H9 (cell line): ENCODE measurements around the gene PRKACA. TPM values are rescaled to one million over a fixed set of nuclear protein-coding genes. Genes with fewer than 3 reads are reported as not detected.

ENCODE experiments used
- DNase-seq: peaks from one replicate; pipeline ENCODE4 v3.0.0-alpha.2; 2017
- H2AFZ ChIP-seq: one replicate; pipeline ENCODE4 v1.6.1; 2013; ENCODE audit warnings: mild to moderate bottlenecking, low read length, control low read depth, moderate library complexity
- H2AK5ac ChIP-seq: 2 replicates; pipeline ENCODE4 v1.6.1; 2013; ENCODE audit warnings: low read length, control low read depth, mixed read lengths; ENCODE audit not compliant: insufficient read length
- H2BK120ac ChIP-seq: one replicate; pipeline ENCODE4 v1.6.1; 2013; ENCODE audit warnings: low read depth, mild to moderate bottlenecking, low read length, control low read depth, inconsistent platforms; ENCODE audit not compliant: poor library complexity, severe bottlenecking
- H2BK12ac ChIP-seq: 2 replicates; pipeline ENCODE4 v1.6.1; 2013; ENCODE audit warnings: low read length, control low read depth, mixed read lengths, low read depth; ENCODE audit not compliant: insufficient read length
- H2BK15ac ChIP-seq: 2 replicates; pipeline ENCODE4 v1.6.1; 2013; ENCODE audit warnings: low read depth, low read length, control low read depth
- H2BK20ac ChIP-seq: one replicate; pipeline ENCODE4 v1.6.1; 2013; ENCODE audit warnings: low read depth, mild to moderate bottlenecking, low read length, control low read depth, inconsistent platforms; ENCODE audit not compliant: poor library complexity, severe bottlenecking
- H2BK5ac ChIP-seq: 2 replicates; pipeline ENCODE4 v1.6.1; 2013; ENCODE audit warnings: low read length, control low read depth, mixed read lengths; ENCODE audit not compliant: insufficient read length
- H3K14ac ChIP-seq: 2 replicates; pipeline ENCODE4 v1.6.1; 2013; ENCODE audit warnings: low read length, control low read depth; ENCODE audit not compliant: insufficient read depth
- H3K18ac ChIP-seq: 2 replicates; pipeline ENCODE4 v1.6.1; 2013; ENCODE audit warnings: low read depth, mild to moderate bottlenecking, mixed read lengths, low read length, control low read depth; ENCODE audit not compliant: insufficient read length
- H3K23ac ChIP-seq: 2 replicates; pipeline ENCODE4 v1.6.1; 2013; ENCODE audit warnings: low read length, control low read depth, mixed read lengths, low read depth; ENCODE audit not compliant: insufficient read length
- H3K23me2 ChIP-seq: 2 replicates; pipeline ENCODE4 v1.6.1; 2013; ENCODE audit warnings: low read depth, mild to moderate bottlenecking, mixed read lengths, low read length, control low read depth; ENCODE audit not compliant: insufficient read length, poor library complexity, severe bottlenecking
- H3K27ac ChIP-seq: 2 replicates; pipeline ENCODE4 v1.5.1; 2013; ENCODE audit warnings: low read length, control low read depth, mixed read lengths, low read depth; ENCODE audit not compliant: insufficient read length
- H3K27me3 ChIP-seq: 2 replicates; pipeline ENCODE4 v1.6.1; 2013; ENCODE audit warnings: low read length, control low read depth, inconsistent platforms; ENCODE audit not compliant: insufficient read depth
- H3K4ac ChIP-seq: 2 replicates; pipeline ENCODE4 v1.6.1; 2013; ENCODE audit warnings: low read depth, mild to moderate bottlenecking, control low read depth, inconsistent platforms, low read length, moderate library complexity
- H3K4me1 ChIP-seq: 2 replicates; pipeline ENCODE4 v1.6.1; 2013; ENCODE audit warnings: low read length, control low read depth, inconsistent platforms; ENCODE audit not compliant: insufficient read depth
- H3K4me2 ChIP-seq: 2 replicates; pipeline ENCODE4 v1.6.1; 2013; ENCODE audit warnings: low read length, control low read depth, mixed read lengths; ENCODE audit not compliant: insufficient read length, insufficient read depth
- H3K56ac ChIP-seq: 2 replicates; pipeline ENCODE4 v1.6.1; 2013; ENCODE audit warnings: low read depth, mild to moderate bottlenecking, mixed read lengths, low read length, control low read depth; ENCODE audit not compliant: insufficient read length
- H3K79me1 ChIP-seq: 2 replicates; pipeline ENCODE4 v1.6.1; 2013; ENCODE audit warnings: low read depth, mild to moderate bottlenecking, moderate library complexity, low read length, control low read depth, inconsistent platforms; ENCODE audit not compliant: insufficient read depth, poor library complexity, severe bottlenecking
- H3K79me2 ChIP-seq: 2 replicates; pipeline ENCODE4 v1.6.1; 2013; ENCODE audit warnings: low read length, control low read depth, inconsistent platforms; ENCODE audit not compliant: insufficient read depth
- H3K9ac ChIP-seq: 2 replicates; pipeline ENCODE4 v1.6.1; 2013; ENCODE audit warnings: low read length, control low read depth, mixed read lengths; ENCODE audit not compliant: insufficient read length; ENCODE audit errors: extremely low read depth
- H3K9me3 ChIP-seq: one replicate; pipeline ENCODE4 v1.6.1; 2013; ENCODE audit warnings: low read depth, low read length, inconsistent platforms; ENCODE audit not compliant: control insufficient read depth
- H3T11ph ChIP-seq: one replicate; pipeline ENCODE4 v1.6.1; 2013; ENCODE audit warnings: mild to moderate bottlenecking, low read length, control low read depth, inconsistent platforms
- H4K20me1 ChIP-seq: one replicate; pipeline ENCODE4 v1.6.1; 2013; ENCODE audit not compliant: control insufficient read depth, insufficient read length, insufficient read depth
- H4K5ac ChIP-seq: 2 replicates; pipeline ENCODE4 v1.6.1; 2013; ENCODE audit warnings: low read depth, mild to moderate bottlenecking, mixed read lengths, low read length, control low read depth; ENCODE audit not compliant: insufficient read length
- H4K8ac ChIP-seq: replicated peaks from 2 replicates; pipeline ENCODE4 v1.6.1; 2013; ENCODE audit warnings: low read length, control low read depth, mixed read lengths, low read depth; ENCODE audit not compliant: insufficient read length
- H4K91ac ChIP-seq: 2 replicates; pipeline ENCODE4 v1.6.1; 2013; ENCODE audit warnings: low read depth, mild to moderate bottlenecking, moderate library complexity, mixed read lengths, low read length, control low read depth; ENCODE audit not compliant: insufficient read length
- H3K27ac Mint-ChIP-seq, 3 experiments: 2 replicates in 2 of 3; 3 replicates in 1 of 3; pipeline ENCODE4 v1.8.0; 2020 to 2021; ENCODE audit warnings: mixed read lengths in 3 of 3, mild to moderate bottlenecking in 1 of 3, moderate library complexity in 1 of 3
- H3K27me3 Mint-ChIP-seq: 2 replicates; pipeline ENCODE4 v1.8.0; 2021; ENCODE audit warnings: low read depth, mild to moderate bottlenecking, moderate library complexity, mixed read lengths
- H3K36me3 Mint-ChIP-seq, 3 experiments: 2 replicates in 2 of 3; 3 replicates in 1 of 3; pipeline ENCODE4 v1.8.0; 2020 to 2021; ENCODE audit warnings: low read depth in 3 of 3, mixed read lengths in 3 of 3; ENCODE audit not compliant: insufficient read depth in 1 of 3
- H3K4me1 Mint-ChIP-seq, 2 experiments: 2 replicates each; pipeline ENCODE4 v1.8.0; 2020; ENCODE audit warnings: mixed read lengths in 2 of 2
- H3K4me3 Mint-ChIP-seq, 2 experiments: 2 replicates in 1 of 2; 3 replicates in 1 of 2; pipeline ENCODE4 v1.8.0; 2020 to 2021; ENCODE audit warnings: mild to moderate bottlenecking in 2 of 2, mixed read lengths in 2 of 2, moderate library complexity in 1 of 2
- H3K9me3 Mint-ChIP-seq, 2 experiments: 2 replicates in 1 of 2; 3 replicates in 1 of 2; pipeline ENCODE4 v1.8.0; 2020; ENCODE audit warnings: mild to moderate bottlenecking in 2 of 2, mixed read lengths in 2 of 2, moderate library complexity in 1 of 2
- CTCF ChIP-seq: fragments of 200-600 bp; sonication (generic); conservative IDR thresholded peaks from 3 replicates; pipeline ENCODE4 v1.8.0; 2021; ENCODE audit warnings: antibody characterized with exemption, mild to moderate bottlenecking
- WGBS: extraction: QIAGEN DNeasy Blood & Tissue Kit; methylation state at CpG from one replicate; pipeline ENCODE4 v1.1.7; 2013; ENCODE audit warnings: missing lambda C conversion rate, low lambda C conversion rate, mixed read lengths; ENCODE audit not compliant: insufficient read length; ENCODE audit errors: extremely low coverage; 5-methylcytosine and 5-hydroxymethylcytosine counted together
- total RNA-seq: library from RNA; stranded (reverse); gene quantifications from 2 replicates; pipeline ENCODE4 v1.2.1, GENCODE V29; 2021

The PRKACA gene
- total RNA-seq, 1 experiment from 2014 or later: 51.8 TPM

- Mint-ChIP-seq H3K27ac (no peak overlapping the region), H3K9me3 (no peaks in the 10 kb centered on the region), H3K27me3 (peaks cover 2% of the 10 kb centered on the region; the same call in 1 of the 2 replicates), H3K4me3 (peak overlapping the region; percentile 78 to 83), H3K36me3 (peaks cover 4 to 16% (median 11%) of the 10 kb centered on the region in 3 experiments), H3K4me1 (peaks cover 40 to 44% of the 10 kb centered on the region in 2 experiments)
- Histone ChIP-seq H3K79me1 (no peaks in the 10 kb centered on the region), H4K8ac (no peak overlapping the region), H3K56ac (no peak overlapping the region), H3K4ac (no peak overlapping the region), H2BK12ac (no peak overlapping the region), H4K20me1 (no peaks in the 10 kb centered on the region), H2BK120ac (no peak overlapping the region), H3K23ac (no peak overlapping the region), H3K9ac (peak overlapping the region; percentile 46), H2AFZ (no peak overlapping the region), H3T11ph (no peak overlapping the region), H3K27me3 (no peaks in the 10 kb centered on the region; the same call in 1 of the 2 replicates), H3K27ac (no peak overlapping the region), H4K91ac (no peak overlapping the region), H3K4me2 (peak overlapping the region; percentile 69), H3K79me2 (peaks cover 2% of the 10 kb centered on the region; the same call in 1 of the 2 replicates), H3K14ac (no peak overlapping the region), H3K23me2 (peaks cover 16% of the 10 kb centered on the region), H2BK5ac (no peak overlapping the region), H2BK20ac (no peak overlapping the region), H2AK5ac (no peak overlapping the region), H3K4me1 (peaks cover 9% of the 10 kb centered on the region; the same call in 1 of the 2 replicates), H3K18ac (no peak overlapping the region), H4K5ac (no peak overlapping the region), H2BK15ac (no peak overlapping the region), H3K9me3 (no peaks in the 10 kb centered on the region)
- DNase-seq: no peak
- no peak for TF ChIP-seq CTCF
- WGBS: no CpG with 5 or more reads among the region's 6 CpGs
These were observed 1.0 kb downstream of the PRKACA start for GRCh38 chr19:14116525-14116917.
